ENCODE data around the gene TMIE. TPM values are rescaled to one million over a fixed set of nuclear protein-coding genes. Genes with fewer than 3 reads are reported as not detected.

TMIE gene
- polyA plus RNA-seq, 3 donors: not detected

GRCh38 chr3:46661776-46662766 is 39.1 kb upstream of the TMIE start:
- no peaks in the 10 kb centered on the region for H3K9me3 Mint-ChIP-seq
- no peak overlapping the region for H2AFZ ChIP-seq (ENCODE audit: insufficient read depth, low read depth, low read length, poor library complexity, severe bottlenecking)
- H3K4me3 ChIP-seq (replicated peaks in 1 of 3; ENCODE audit: low read depth in 2 of 3, low read length in 3 of 3): no peak overlapping the region

More at GRCh38 chr3:46661776-46662766, 39.1 kb upstream of the TMIE start:
- Histone ChIP-seq H3K27me3 (ENCODE audit: control insufficient read depth in 2 of 2, insufficient read depth in 2 of 2, low read length in 2 of 2) (no peaks in the 10 kb centered on the region), H3K79me2 (ENCODE audit: insufficient read depth, low read length) (no peaks in the 10 kb centered on the region), H3K27ac (ENCODE audit: low read depth in 1 of 2, low read length in 2 of 2) (no peak overlapping the region), H4K20me1 (ENCODE audit: insufficient read depth, low read length) (no peaks in the 10 kb centered on the region), H3K9ac (ENCODE audit: insufficient read depth, low read length, poor library complexity, severe bottlenecking) (no peak overlapping the region), H3K9me3 (replicated peaks in 1 of 2; ENCODE audit: control insufficient read depth in 1 of 2, insufficient read depth in 1 of 2, low read length in 2 of 2) (no peaks in the 10 kb centered on the region), H3K4me1 (ENCODE audit: control insufficient read depth in 1 of 2, insufficient read depth in 2 of 2, low read length in 2 of 2) (no peaks in the 10 kb centered on the region), H3K36me3 (replicated peaks in 1 of 2; ENCODE audit: control insufficient read depth in 1 of 2, insufficient read depth in 2 of 2, low read length in 2 of 2) (no peaks in the 10 kb centered on the region), H3K4me2 (replicated peaks; ENCODE audit: extremely low read depth, low read length, poor library complexity, severe bottlenecking) (no peak overlapping the region)
- DNase-seq: no peak
- intact Hi-C loops (cut with micrococcal nuclease): no loop called here
- Mint-ChIP-seq H3K4me1 (no peaks in the 10 kb centered on the region), H3K27ac (no peak overlapping the region), H3K4me3 (no peak overlapping the region), H3K27me3 (ENCODE audit: low read depth in 3 of 3) (peaks cover 6 to 9% (median 6%) of the 10 kb centered on the region in 3 donors), H3K36me3 (no peaks in the 10 kb centered on the region)
- WGBS (ENCODE audit: insufficient coverage): 90% methylated on average over 13 of the region's 15 CpGs
- TF ChIP-seq CTCF (IDR thresholded peaks at IDR 0.05): no peak
